GM12801 (cell line): ENCODE results near the gene ASXL2.

Source experiments
- CTCF ChIP-seq: IDR thresholded peaks from one replicate; pipeline ENCODE4 v1.5.1; 2011; ENCODE audit warnings: control low read depth; ENCODE audit not compliant: insufficient read length; ENCODE audit errors: extremely low read depth

The ASXL2 gene

GRCh38 chr2:25829377-25829704, 48.9 kb downstream of the ASXL2 start:
- no peak for TF ChIP-seq CTCF

GRCh38 chr2:25825238-25825637, 53.0 kb downstream of the ASXL2 start:
- TF ChIP-seq CTCF: no peak

GRCh38 chr2:25824718-25825117, 53.6 kb downstream of the ASXL2 start:
- TF ChIP-seq CTCF: no peak

- no peak for TF ChIP-seq CTCF
Observed at GRCh38 chr2:25824216-25824615, 54.1 kb downstream of the ASXL2 start.

GRCh38 chr2:25822190-25823117, 55.8 kb downstream of the ASXL2 start:
- TF ChIP-seq CTCF: no peak

GRCh38 chr2:25821225-25822056, 56.8 kb downstream of the ASXL2 start:
- no peak for TF ChIP-seq CTCF

DNA sequence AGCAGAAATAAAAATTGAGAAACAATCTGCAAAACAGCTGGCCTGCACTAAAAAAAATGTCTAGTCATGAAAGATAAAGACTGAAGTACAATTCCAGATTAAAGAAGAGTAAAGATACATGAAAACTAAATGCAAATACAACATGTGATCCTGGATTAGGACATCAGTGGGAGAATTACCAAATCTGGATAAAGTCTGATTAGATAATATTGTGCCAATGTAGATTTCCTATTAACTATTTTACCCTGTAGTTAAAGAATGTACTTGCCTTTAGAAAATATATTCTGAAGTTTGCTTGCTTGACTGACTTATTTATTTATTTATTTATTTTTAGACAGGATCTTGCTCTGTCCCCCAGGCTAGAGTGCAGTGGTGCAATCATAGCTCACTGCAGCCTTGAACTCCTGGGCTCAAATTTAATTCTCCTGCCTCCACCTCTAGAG, 58.7 kb downstream of the ASXL2 start:
- TF ChIP-seq CTCF: no peak
